ENCODE data around the gene SUSD1.

DNA sequence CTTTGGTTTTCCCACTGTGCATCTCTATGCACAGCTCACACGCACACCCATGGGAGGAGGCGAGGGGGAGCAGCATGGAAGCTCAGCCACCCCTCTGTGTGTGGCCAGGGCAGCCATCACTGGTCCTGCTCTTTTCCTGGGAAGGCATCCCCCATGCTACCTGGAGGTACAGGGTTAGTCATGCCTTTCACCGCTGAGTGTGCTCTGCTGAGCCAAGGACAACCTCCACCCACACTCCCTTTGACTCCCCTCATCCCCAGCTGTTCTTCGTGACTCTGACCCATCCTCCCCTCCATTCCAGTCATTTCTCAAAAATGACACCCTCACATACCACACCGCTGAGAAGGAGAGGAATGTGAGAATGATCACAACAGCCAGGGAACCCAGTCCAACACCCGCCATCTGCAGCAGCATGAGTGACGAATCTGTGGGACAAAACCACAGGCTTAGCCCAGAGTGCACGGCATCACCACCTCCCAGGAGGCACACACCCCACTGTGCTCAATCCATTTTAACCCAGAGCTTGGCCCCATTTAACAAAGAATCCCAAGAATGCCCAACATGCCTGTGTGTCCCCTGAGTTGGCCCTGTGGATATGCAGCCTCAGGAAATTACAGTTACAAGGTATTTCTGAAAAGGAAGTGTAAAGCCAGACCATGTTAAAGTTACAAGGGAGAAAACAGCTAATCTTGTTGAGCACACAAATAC is 133.4 kb downstream of the SUSD1 start:
- TF ChIP-seq, protein P1, sequence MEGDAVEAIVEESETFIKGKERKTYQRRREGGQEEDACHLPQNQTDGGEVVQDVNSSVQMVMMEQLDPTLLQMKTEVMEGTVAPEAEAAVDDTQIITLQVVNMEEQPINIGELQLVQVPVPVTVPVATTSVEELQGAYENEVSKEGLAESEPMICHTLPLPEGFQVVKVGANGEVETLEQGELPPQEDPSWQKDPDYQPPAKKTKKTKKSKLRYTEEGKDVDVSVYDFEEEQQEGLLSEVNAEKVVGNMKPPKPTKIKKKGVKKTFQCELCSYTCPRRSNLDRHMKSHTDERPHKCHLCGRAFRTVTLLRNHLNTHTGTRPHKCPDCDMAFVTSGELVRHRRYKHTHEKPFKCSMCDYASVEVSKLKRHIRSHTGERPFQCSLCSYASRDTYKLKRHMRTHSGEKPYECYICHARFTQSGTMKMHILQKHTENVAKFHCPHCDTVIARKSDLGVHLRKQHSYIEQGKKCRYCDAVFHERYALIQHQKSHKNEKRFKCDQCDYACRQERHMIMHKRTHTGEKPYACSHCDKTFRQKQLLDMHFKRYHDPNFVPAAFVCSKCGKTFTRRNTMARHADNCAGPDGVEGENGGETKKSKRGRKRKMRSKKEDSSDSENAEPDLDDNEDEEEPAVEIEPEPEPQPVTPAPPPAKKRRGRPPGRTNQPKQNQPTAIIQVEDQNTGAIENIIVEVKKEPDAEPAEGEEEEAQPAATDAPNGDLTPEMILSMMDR (IDR thresholded peaks at IDR 0.05; ENCODE audit: insufficient read depth, low read depth, low read length): no peak
- TF ChIP-seq EZH2 (IDR thresholded peaks at IDR 0.05; ENCODE audit: insufficient read depth, low read length): no peak
